Measurements from ENCODE around the gene MSRB1. TPM values are rescaled to one million over a fixed set of nuclear protein-coding genes. Genes with fewer than 3 reads are reported as not detected.

Gene MSRB1
- total and polyA plus RNA-seq, 4 donors = 32.2 to 169 (median 98.0) TPM

GRCh38 chr16:1983544-1984346 lies 40.7 kb upstream of the MSRB1 start, which contains the start of gene GFER (continued):
- TF ChIP-seq, protein P1, sequence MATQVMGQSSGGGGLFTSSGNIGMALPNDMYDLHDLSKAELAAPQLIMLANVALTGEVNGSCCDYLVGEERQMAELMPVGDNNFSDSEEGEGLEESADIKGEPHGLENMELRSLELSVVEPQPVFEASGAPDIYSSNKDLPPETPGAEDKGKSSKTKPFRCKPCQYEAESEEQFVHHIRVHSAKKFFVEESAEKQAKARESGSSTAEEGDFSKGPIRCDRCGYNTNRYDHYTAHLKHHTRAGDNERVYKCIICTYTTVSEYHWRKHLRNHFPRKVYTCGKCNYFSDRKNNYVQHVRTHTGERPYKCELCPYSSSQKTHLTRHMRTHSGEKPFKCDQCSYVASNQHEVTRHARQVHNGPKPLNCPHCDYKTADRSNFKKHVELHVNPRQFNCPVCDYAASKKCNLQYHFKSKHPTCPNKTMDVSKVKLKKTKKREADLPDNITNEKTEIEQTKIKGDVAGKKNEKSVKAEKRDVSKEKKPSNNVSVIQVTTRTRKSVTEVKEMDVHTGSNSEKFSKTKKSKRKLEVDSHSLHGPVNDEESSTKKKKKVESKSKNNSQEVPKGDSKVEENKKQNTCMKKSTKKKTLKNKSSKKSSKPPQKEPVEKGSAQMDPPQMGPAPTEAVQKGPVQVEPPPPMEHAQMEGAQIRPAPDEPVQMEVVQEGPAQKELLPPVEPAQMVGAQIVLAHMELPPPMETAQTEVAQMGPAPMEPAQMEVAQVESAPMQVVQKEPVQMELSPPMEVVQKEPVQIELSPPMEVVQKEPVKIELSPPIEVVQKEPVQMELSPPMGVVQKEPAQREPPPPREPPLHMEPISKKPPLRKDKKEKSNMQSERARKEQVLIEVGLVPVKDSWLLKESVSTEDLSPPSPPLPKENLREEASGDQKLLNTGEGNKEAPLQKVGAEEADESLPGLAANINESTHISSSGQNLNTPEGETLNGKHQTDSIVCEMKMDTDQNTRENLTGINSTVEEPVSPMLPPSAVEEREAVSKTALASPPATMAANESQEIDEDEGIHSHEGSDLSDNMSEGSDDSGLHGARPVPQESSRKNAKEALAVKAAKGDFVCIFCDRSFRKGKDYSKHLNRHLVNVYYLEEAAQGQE (IDR thresholded peaks at IDR 0.05) = peak; percentile 32
- TF ChIP-seq ATF3 (IDR thresholded peaks at IDR 0.05) (no peak), FOXA1 (IDR thresholded peaks at IDR 0.05) (no peak), YY1 (IDR thresholded peaks at IDR 0.05) (peak; percentile 86), JUND (IDR thresholded peaks at IDR 0.05) (no peak), FOXA2 (IDR thresholded peaks at IDR 0.05) (no peak), RXRA (IDR thresholded peaks at IDR 0.05) (peak in 1 of 2 donors; percentile 29)

GRCh38 chr16:1982991-1983543 lies 40.1 kb upstream of the MSRB1 start:
- 40% methylated on average over 19 of the region's 19 CpGs for WGBS

More at GRCh38 chr16:1982991-1983543, 40.1 kb upstream of the MSRB1 start:
- TF ChIP-seq FOXA1 (IDR thresholded peaks at IDR 0.05) (no peak), RAD21 (IDR thresholded peaks at IDR 0.05) (no peak), YY1 (IDR thresholded peaks at IDR 0.05) (no peak), ATF3 (IDR thresholded peaks at IDR 0.05) (no peak), SP1 (IDR thresholded peaks at IDR 0.05) (no peak), TAF1 (conservative IDR thresholded peaks at IDR 0.05) (no peak), HNF4G (IDR thresholded peaks at IDR 0.05) (no peak), RXRA (IDR thresholded peaks at IDR 0.05) (no peak), JUND (IDR thresholded peaks at IDR 0.05) (no peak), EGR1 (IDR thresholded peaks at IDR 0.05; ENCODE audit: low read depth in 2 of 2) (no peak), NR2F2 (IDR thresholded peaks at IDR 0.05) (no peak), FOXA2 (IDR thresholded peaks at IDR 0.05) (no peak), GABPA (IDR thresholded peaks at IDR 0.05 in 1 of 2, conservative IDR thresholded peaks at IDR 0.05 in 1 of 2) (no peak), HNF4A (conservative IDR thresholded peaks at IDR 0.05) (no peak)
- TF ChIP-seq, protein P2, sequence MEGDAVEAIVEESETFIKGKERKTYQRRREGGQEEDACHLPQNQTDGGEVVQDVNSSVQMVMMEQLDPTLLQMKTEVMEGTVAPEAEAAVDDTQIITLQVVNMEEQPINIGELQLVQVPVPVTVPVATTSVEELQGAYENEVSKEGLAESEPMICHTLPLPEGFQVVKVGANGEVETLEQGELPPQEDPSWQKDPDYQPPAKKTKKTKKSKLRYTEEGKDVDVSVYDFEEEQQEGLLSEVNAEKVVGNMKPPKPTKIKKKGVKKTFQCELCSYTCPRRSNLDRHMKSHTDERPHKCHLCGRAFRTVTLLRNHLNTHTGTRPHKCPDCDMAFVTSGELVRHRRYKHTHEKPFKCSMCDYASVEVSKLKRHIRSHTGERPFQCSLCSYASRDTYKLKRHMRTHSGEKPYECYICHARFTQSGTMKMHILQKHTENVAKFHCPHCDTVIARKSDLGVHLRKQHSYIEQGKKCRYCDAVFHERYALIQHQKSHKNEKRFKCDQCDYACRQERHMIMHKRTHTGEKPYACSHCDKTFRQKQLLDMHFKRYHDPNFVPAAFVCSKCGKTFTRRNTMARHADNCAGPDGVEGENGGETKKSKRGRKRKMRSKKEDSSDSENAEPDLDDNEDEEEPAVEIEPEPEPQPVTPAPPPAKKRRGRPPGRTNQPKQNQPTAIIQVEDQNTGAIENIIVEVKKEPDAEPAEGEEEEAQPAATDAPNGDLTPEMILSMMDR (IDR thresholded peaks at IDR 0.05; ENCODE audit: low read depth, low read length, missing input control) = no peak
- TF ChIP-seq, protein P1 (IDR thresholded peaks at IDR 0.05) = no peak
- TF ChIP-seq, protein P3, sequence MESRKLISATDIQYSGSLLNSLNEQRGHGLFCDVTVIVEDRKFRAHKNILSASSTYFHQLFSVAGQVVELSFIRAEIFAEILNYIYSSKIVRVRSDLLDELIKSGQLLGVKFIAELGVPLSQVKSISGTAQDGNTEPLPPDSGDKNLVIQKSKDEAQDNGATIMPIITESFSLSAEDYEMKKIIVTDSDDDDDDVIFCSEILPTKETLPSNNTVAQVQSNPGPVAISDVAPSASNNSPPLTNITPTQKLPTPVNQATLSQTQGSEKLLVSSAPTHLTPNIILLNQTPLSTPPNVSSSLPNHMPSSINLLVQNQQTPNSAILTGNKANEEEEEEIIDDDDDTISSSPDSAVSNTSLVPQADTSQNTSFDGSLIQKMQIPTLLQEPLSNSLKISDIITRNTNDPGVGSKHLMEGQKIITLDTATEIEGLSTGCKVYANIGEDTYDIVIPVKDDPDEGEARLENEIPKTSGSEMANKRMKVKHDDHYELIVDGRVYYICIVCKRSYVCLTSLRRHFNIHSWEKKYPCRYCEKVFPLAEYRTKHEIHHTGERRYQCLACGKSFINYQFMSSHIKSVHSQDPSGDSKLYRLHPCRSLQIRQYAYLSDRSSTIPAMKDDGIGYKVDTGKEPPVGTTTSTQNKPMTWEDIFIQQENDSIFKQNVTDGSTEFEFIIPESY (IDR thresholded peaks at IDR 0.05) = no peak
- H3K36me3 ChIP-seq (ENCODE audit: control insufficient read depth in 4 of 4, insufficient read depth in 3 of 4, low read depth in 1 of 4, low read length in 3 of 4) = peaks cover 0 to 22% (median under 1%) of the 10 kb centered on the region in 4 donors
- DNase-seq (ENCODE audit: low spot score) = no peak
- no peak overlapping the region for H3K9ac ChIP-seq (ENCODE audit: low read depth in 1 of 2, low read length in 2 of 2)
- peak overlapping the region in 2 of 3 donors; percentile 39 to 90 for H3K4me3 ChIP-seq (ENCODE audit: low read depth in 1 of 3, low read length in 3 of 3)
- no peaks in the 10 kb centered on the region for H3K9me3 ChIP-seq (ENCODE audit: control insufficient read depth in 4 of 4, low read length in 3 of 4)
- H3K27me3 ChIP-seq (ENCODE audit: control insufficient read depth in 4 of 4, insufficient read depth in 4 of 4, low read length in 3 of 4) = no peaks in the 10 kb centered on the region
- H3K4me1 ChIP-seq (ENCODE audit: control insufficient read depth in 4 of 4, insufficient read depth in 4 of 4, low read length in 3 of 4) = peaks cover 5 to 31% (median 17%) of the 10 kb centered on the region in 4 donors
- peak overlapping the region; percentile 83 to 87 for H3K27ac ChIP-seq (ENCODE audit: low read depth in 1 of 2, low read length in 2 of 2)
